SK-N-SH (cell line): ENCODE results near the gene MAP4K1. TPM values are rescaled to one million over a fixed set of nuclear protein-coding genes. Genes with fewer than 3 reads are reported as not detected.

ENCODE experiments used
- CTCF ChIA-PET: fragments of 300-600, 350-600 bp; formaldehyde crosslinking; extraction: SDS; loops from one replicate; lab custom pipeline; 2021; lab: Yijun Ruan, JAX
- POLR2A ChIA-PET: fragments of 350-600 bp; sonication (Branson Sonifier 250); formaldehyde crosslinking; extraction: SDS; loops from one replicate; lab custom pipeline; 2020; ENCODE audit warnings: antibody characterized with exemption, inconsistent platforms; lab: Yijun Ruan, JAX
- DNase-seq: peaks from one replicate; pipeline ENCODE4 v3.0.0; 2012
- H2AFZ ChIP-seq: fragments of 200-600 bp; sonication (generic); 2 replicates; pipeline ENCODE4 v1.8.1; 2016; ENCODE audit warnings: antibody characterized with exemption, mild to moderate bottlenecking, low read depth
- H3F3A ChIP-seq: fragments of 200-600 bp; sonication (generic); replicated peaks from 2 replicates; pipeline ENCODE3; 2016; ENCODE audit warnings: antibody characterized with exemption, mild to moderate bottlenecking; ENCODE audit not compliant: insufficient read depth
- H3K27ac ChIP-seq, 2 experiments: fragments of 200-500 bp in 1 of 2; fragments of 200-600 bp in 1 of 2; sonication (Bioruptor generic) in 1 of 2; sonication (generic), shearing (Covaris generic) in 1 of 2; 2 replicates each; pipeline versions ENCODE4 v1.5.1 to v1.6.1; 2014 to 2016; ENCODE audit warnings: low read depth in 2 of 2, inconsistent platforms in 1 of 2, low read length in 1 of 2, mild to moderate bottlenecking in 1 of 2, mixed read lengths in 1 of 2
- H3K27me3 ChIP-seq: fragments of 200-600 bp; sonication (generic), shearing (Covaris generic); 2 replicates; pipeline ENCODE4 v1.6.1; 2016; ENCODE audit warnings: mixed run types; ENCODE audit not compliant: insufficient read depth
- H3K36me3 ChIP-seq, 2 experiments: fragments of 200-500 bp in 1 of 2; fragments of 200-600 bp in 1 of 2; sonication (Bioruptor generic) in 1 of 2; sonication (generic) in 1 of 2; replicated peaks in 1 of 2; 2 replicates each; pipeline versions ENCODE3 to v1.5.1; 2014 to 2016; ENCODE audit warnings: low read length in 1 of 2, mild to moderate bottlenecking in 1 of 2; ENCODE audit not compliant: insufficient read depth in 2 of 2, control insufficient read depth in 1 of 2
- H3K4me1 ChIP-seq, 2 experiments: fragments of 200-500 bp in 1 of 2; fragments of 200-600 bp in 1 of 2; sonication (Bioruptor generic) in 1 of 2; sonication (generic), shearing (Covaris generic) in 1 of 2; 2 replicates each; pipeline versions ENCODE4 v1.5.1 to v1.6.1; 2014 to 2016; ENCODE audit warnings: low read depth in 1 of 2, low read length in 1 of 2, mixed run types in 1 of 2; ENCODE audit not compliant: insufficient read depth in 2 of 2, control insufficient read depth in 1 of 2
- H3K4me2 ChIP-seq: fragments of 200-600 bp; sonication (generic), shearing (Covaris generic); 2 replicates; pipeline ENCODE4 v1.6.1; 2017; ENCODE audit warnings: mixed run types
- H3K4me3 ChIP-seq, 2 experiments: fragments of 200-500 bp in 1 of 2; fragments of 200-600 bp in 1 of 2; sonication (Bioruptor generic) in 1 of 2; sonication (generic), shearing (Covaris generic) in 1 of 2; 2 replicates each; pipeline versions ENCODE4 v1.5.1 to v1.8.1; 2014 to 2016; ENCODE audit warnings: low read depth in 2 of 2, inconsistent platforms in 1 of 2, low read length in 1 of 2, mild to moderate bottlenecking in 1 of 2, mixed read lengths in 1 of 2, moderate library complexity in 1 of 2
- H3K79me2 ChIP-seq: fragments of 200-600 bp; sonication (generic); 2 replicates; pipeline ENCODE4 v1.8.1; 2017; ENCODE audit warnings: mild to moderate bottlenecking; ENCODE audit not compliant: insufficient read depth
- H3K9ac ChIP-seq: fragments of 200-600 bp; sonication (generic); 2 replicates; pipeline ENCODE4 v1.6.1; 2017; ENCODE audit warnings: mixed run types
- H3K9me2 ChIP-seq: fragments of 200-600 bp; sonication (generic); 2 replicates; pipeline ENCODE4 v1.6.1; 2017; ENCODE audit warnings: mixed run types
- H3K9me3 ChIP-seq: fragments of 200-600 bp; sonication (generic); 2 replicates; pipeline ENCODE4 v1.6.1; 2017; ENCODE audit warnings: mixed run types, mild to moderate bottlenecking, moderate library complexity
- H4K20me1 ChIP-seq: fragments of 200-600 bp; sonication (generic); 2 replicates; pipeline ENCODE4 v1.6.1; 2017; ENCODE audit warnings: mild to moderate bottlenecking, mixed run types; ENCODE audit not compliant: insufficient read depth
- CTCF ChIP-seq: fragments of 200-600 bp; sonication (generic); IDR thresholded peaks from 2 replicates; pipeline ENCODE4 v1.6.1; 2017; ENCODE audit warnings: antibody characterized with exemption, mild to moderate bottlenecking, moderate library complexity
- EP300 ChIP-seq, 2 experiments: IDR thresholded peaks; 2 replicates each; pipeline versions ENCODE4 v1.4.0 to v1.6.1; 2012; ENCODE audit warnings: borderline replicate concordance in 1 of 2, low read depth in 1 of 2, low read length in 1 of 2
- FOSL2 ChIP-seq: IDR thresholded peaks from 2 replicates; pipeline ENCODE4 v1.4.0; 2012; ENCODE audit warnings: low read depth, mild to moderate bottlenecking, moderate library complexity, borderline replicate concordance
- FOXJ3 ChIP-seq: sonication (generic); formaldehyde crosslinking; IDR thresholded peaks from 2 replicates; pipeline ENCODE4 v1.5.1; 2020; ENCODE audit warnings: mild to moderate bottlenecking, missing genetic modification reagents
- JUND ChIP-seq: IDR thresholded peaks from 2 replicates; pipeline ENCODE4 v1.4.0; 2012
- MXI1 ChIP-seq: IDR thresholded peaks from 2 replicates; pipeline ENCODE4 v1.6.1; 2012; ENCODE audit warnings: mild to moderate bottlenecking, low read depth, low read length, improper control_type of control experiment
- NRF1 ChIP-seq: IDR thresholded peaks from 2 replicates; pipeline ENCODE4 v1.6.1; 2012; ENCODE audit warnings: low read depth, mild to moderate bottlenecking, low read length
- PBX3 ChIP-seq: IDR thresholded peaks from 2 replicates; pipeline ENCODE4; 2012
- RAD21 ChIP-seq: IDR thresholded peaks from 2 replicates; pipeline ENCODE4 v1.6.1; 2012; ENCODE audit warnings: mild to moderate bottlenecking, low read length
- REST ChIP-seq: IDR thresholded peaks from 2 replicates; pipeline ENCODE4 v1.6.1; 2012; ENCODE audit warnings: mild to moderate bottlenecking, low read depth, low read length, moderate library complexity
- USF2 ChIP-seq: fragments of 150-350 bp; IDR thresholded peaks from 2 replicates; pipeline ENCODE4 v1.6.1; 2017; ENCODE audit warnings: antibody characterized with exemption, low read length, low read depth, borderline replicate concordance
- ZBTB33 ChIP-seq: IDR thresholded peaks from 2 replicates; pipeline ENCODE4 v1.4.0; 2012; ENCODE audit warnings: low read depth, borderline replicate concordance
- WGBS: methylation state at CpG from one replicate; pipeline ENCODE4 v1.1.6; 2017; ENCODE audit warnings: low lambda C conversion rate; 5-methylcytosine and 5-hydroxymethylcytosine counted together
- polyA plus RNA-seq, 3 experiments: library from polyadenylated mRNA; depleted of rRNA; stranded (reverse); fragments of >200 nt; gene quantifications; 2 replicates each; pipeline ENCODE4 v1.2.3, GENCODE V29; 2012

The MAP4K1 gene
- polyA plus RNA-seq, 1 of the 3 experiments (the other 2 are of a cell fraction) = 0.31 TPM

GRCh38 chr19:38629568-38629967, 11.8 kb upstream of the MAP4K1 start:
- no peaks in the 10 kb centered on the region for H4K20me1 ChIP-seq
- peaks cover 14 to 43% of the 10 kb centered on the region in 2 experiments for H3K36me3 ChIP-seq
- CTCF ChIA-PET = interaction anchor here (0.6 to 1.5 kb wide), 4 partner anchors 49 to 125 kb away, joined by 3 to 6 read pairs (median 3); no protein-coding TSS in a partner anchor
- no peak overlapping the region for H3K27ac ChIP-seq
- H3K4me1 ChIP-seq = no peaks in the 10 kb centered on the region
- POLR2A ChIA-PET = no interaction called here
- H3K9ac ChIP-seq = no peak overlapping the region
- H2AFZ ChIP-seq = no peak overlapping the region
- H3K27me3 ChIP-seq = no peaks in the 10 kb centered on the region
- no peak overlapping the region for H3K4me2 ChIP-seq
- no peaks in the 10 kb centered on the region for H3K79me2 ChIP-seq
- no peak overlapping the region for H3K4me3 ChIP-seq
- WGBS = 96% methylated on average over 6 of the region's 6 CpGs
- H3F3A ChIP-seq = peaks cover 2% of the 10 kb centered on the region
- H3K9me3 ChIP-seq = no peaks in the 10 kb centered on the region
- DNase-seq = no peak
- no peaks in the 10 kb centered on the region for H3K9me2 ChIP-seq
- TF ChIP-seq MXI1 (no peak), CTCF (no peak), RAD21 (no peak), USF2 (no peak), FOSL2 (no peak), EP300 (IDR thresholded peaks at IDR 0.05; ENCODE audit: borderline replicate concordance in 1 of 2, low read depth in 1 of 2, low read length in 1 of 2) (no peak), JUND (no peak), PBX3 (no peak)

- WGBS = 98% methylated on average over 4 of the region's 4 CpGs
- TF ChIP-seq USF2 (no peak), NRF1 (no peak), FOSL2 (no peak), REST (no peak), FOXJ3 (CRISPR knock-in tag) (no peak), ZBTB33 (no peak)
- H3K27ac ChIP-seq = no peak overlapping the region
- DNase-seq = no peak
- no peaks in the 10 kb centered on the region for H3K4me1 ChIP-seq
- no peaks in the 10 kb centered on the region for H3K27me3 ChIP-seq
- no peak overlapping the region for H3K9ac ChIP-seq
- H3K79me2 ChIP-seq = peaks cover 5% of the 10 kb centered on the region; the same call in 1 of the 2 replicates
- H3K4me2 ChIP-seq = no peak overlapping the region
- H3K4me3 ChIP-seq = no peak overlapping the region
- no peaks in the 10 kb centered on the region for H4K20me1 ChIP-seq
- no peaks in the 10 kb centered on the region for H3K9me3 ChIP-seq
- ChIA-PET POLR2A (no interaction called here), CTCF (interaction anchor here (1.4 to 2.4 kb wide), 2 partner anchors 9 to 11 kb away, joined by 3 to 14 read pairs; no protein-coding TSS in a partner anchor)
- no peaks in the 10 kb centered on the region for H3K9me2 ChIP-seq
- peaks cover 26 to 50% of the 10 kb centered on the region in 2 experiments for H3K36me3 ChIP-seq
- H3F3A ChIP-seq = no peaks in the 10 kb centered on the region
- no peak overlapping the region for H2AFZ ChIP-seq
Measured at GRCh38 chr19:38626401-38626800, 8.6 kb upstream of the MAP4K1 start.
